Right lobe of liver (tissue), 6 donors: ENCODE data around the gene ROR2. TPM values are rescaled to one million over a fixed set of nuclear protein-coding genes. Genes with fewer than 3 reads are reported as not detected.

Experiments used
- ATAC-seq, 4 donors: fragments of 200-7000 bp; cut with Tn5 transposase; one replicate each; pipeline ENCODE4 v1.9.1; 2020; ENCODE audit warnings: mild to moderate bottlenecking in 4 of 4, moderate library complexity in 4 of 4
- DNase-seq, 3 donors: peaks; one replicate each; pipeline ENCODE4 v3.0.0-alpha.2; 2020
- H3K27ac ChIP-seq, 3 donors: fragments of 200-600 bp; one replicate each; pipeline ENCODE4 v1.8.0; 2022
- H3K27me3 ChIP-seq, 2 donors: fragments of 200-600 bp; one replicate each; pipeline ENCODE4 v1.8.0; 2022
- H3K36me3 ChIP-seq, 4 donors: fragments of 200-600 bp; sonication (generic) in 1 of 4; one replicate each; pipeline versions ENCODE4 v1.5.1 to v1.8.0; 2017 to 2022; ENCODE audit warnings: control low read depth in 1 of 4
- H3K4me1 ChIP-seq, 4 donors: fragments of 200-600 bp; sonication (generic) in 1 of 4; one replicate each; pipeline versions ENCODE4 v1.5.1 to v1.8.0; 2017 to 2022; ENCODE audit warnings: control low read depth in 1 of 4
- H3K4me3 ChIP-seq, 3 donors: fragments of 200-600 bp; one replicate each; pipeline ENCODE4 v1.8.0; 2022
- H3K9me3 ChIP-seq, 4 donors: fragments of 200-600 bp; sonication (generic) in 1 of 4; one replicate each; pipeline versions ENCODE4 v1.5.1 to v1.8.0; 2017 to 2022; ENCODE audit warnings: control low read depth in 1 of 4
- POLR2A ChIP-seq: fragments of 450-650 bp; IDR thresholded peaks from one replicate; pipeline ENCODE4 v1.6.1; 2017; ENCODE audit warnings: antibody characterized with exemption, mild to moderate bottlenecking
- WGBS: methylation state at CpG from one replicate; pipeline ENCODE4 v1.1.6; 2018; ENCODE audit warnings: low coverage, low lambda C conversion rate; ENCODE audit not compliant: insufficient coverage; ENCODE audit errors: missing lambda C conversion rate; 5-methylcytosine and 5-hydroxymethylcytosine counted together
- intact Hi-C, 2 donors: fragments of 100-400 bp; cut with DNase I; formaldehyde crosslinking; loops; one replicate each; pipeline versions ENCODE4 v1.11.2 to v1.14.1; 2022
- total RNA-seq, 6 experiments: library from RNA; depleted of rRNA in 2 of 6; stranded (reverse); fragments of >200 nt in 2 of 6; fragmentation: NEBNext Ultra II Directional in 3 of 6; extraction: Animal tissue kit (Norgen Biotek cat#: 25700) in 3 of 6; gene quantifications; one replicate each; pipeline versions ENCODE4 v1.1.0 to v1.2.4, GENCODE V29; 2016 to 2023
- TF ChIP-seq, protein P1 (sequence below), 4 donors: fragments of 200-600 bp in 3 of 4; fragments of 450-650 bp in 1 of 4; IDR thresholded peaks; one replicate each; pipeline versions ENCODE4 v1.5.1 to v1.8.0; 2016 to 2022; ENCODE audit warnings: antibody characterized with exemption in 4 of 4, mild to moderate bottlenecking in 2 of 4
- donor health status: DM: no; HTN: yes; CAD: no.
- donor health status: DM: no; HTN: no; CAD: no.
- donor health status: DM: no; HTN: no; CAD: no.
- donor health status: DM: no; HTN: yes; CAD: no.
- donor health status: DM: no; HTN: yes; CAD: no.

Gene ROR2
- total RNA-seq, 6 experiments from 2014 or later: 0.12 to 1.2 (median 0.49) TPM; not detected in 1

DNA sequence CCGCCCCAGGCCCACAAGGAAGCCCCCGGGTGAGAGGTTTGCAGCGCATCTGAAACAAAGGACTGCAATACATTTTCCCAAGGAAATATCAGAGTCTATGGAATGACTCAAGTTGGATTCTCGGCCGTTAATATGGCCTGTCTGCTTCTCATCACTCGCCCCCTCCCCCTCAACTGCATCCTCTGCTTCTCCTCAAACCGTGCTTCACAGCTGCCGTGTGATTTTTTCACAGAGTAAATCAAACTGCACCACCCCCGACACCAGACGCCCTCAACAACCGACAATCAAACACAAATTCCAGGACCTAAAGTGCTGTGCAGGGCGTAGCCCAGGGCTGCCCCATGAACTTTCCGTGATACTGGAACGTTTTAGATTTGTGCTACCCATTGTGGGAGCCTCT lies 176.9 kb downstream of the ROR2 start:
- 48% methylated on average over 11 of the region's 14 CpGs for WGBS
- no peaks in the 10 kb centered on the region for H3K36me3 ChIP-seq
- no peaks in the 10 kb centered on the region for H3K4me1 ChIP-seq
- no peak for ATAC-seq
- H3K27ac ChIP-seq: no peak overlapping the region
- H3K9me3 ChIP-seq: no peaks in the 10 kb centered on the region
- DNase-seq: no peak
- H3K4me3 ChIP-seq: no peak overlapping the region
- TF ChIP-seq, protein P1, sequence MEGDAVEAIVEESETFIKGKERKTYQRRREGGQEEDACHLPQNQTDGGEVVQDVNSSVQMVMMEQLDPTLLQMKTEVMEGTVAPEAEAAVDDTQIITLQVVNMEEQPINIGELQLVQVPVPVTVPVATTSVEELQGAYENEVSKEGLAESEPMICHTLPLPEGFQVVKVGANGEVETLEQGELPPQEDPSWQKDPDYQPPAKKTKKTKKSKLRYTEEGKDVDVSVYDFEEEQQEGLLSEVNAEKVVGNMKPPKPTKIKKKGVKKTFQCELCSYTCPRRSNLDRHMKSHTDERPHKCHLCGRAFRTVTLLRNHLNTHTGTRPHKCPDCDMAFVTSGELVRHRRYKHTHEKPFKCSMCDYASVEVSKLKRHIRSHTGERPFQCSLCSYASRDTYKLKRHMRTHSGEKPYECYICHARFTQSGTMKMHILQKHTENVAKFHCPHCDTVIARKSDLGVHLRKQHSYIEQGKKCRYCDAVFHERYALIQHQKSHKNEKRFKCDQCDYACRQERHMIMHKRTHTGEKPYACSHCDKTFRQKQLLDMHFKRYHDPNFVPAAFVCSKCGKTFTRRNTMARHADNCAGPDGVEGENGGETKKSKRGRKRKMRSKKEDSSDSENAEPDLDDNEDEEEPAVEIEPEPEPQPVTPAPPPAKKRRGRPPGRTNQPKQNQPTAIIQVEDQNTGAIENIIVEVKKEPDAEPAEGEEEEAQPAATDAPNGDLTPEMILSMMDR (IDR thresholded peaks at IDR 0.05): no peak
- no peak for TF ChIP-seq POLR2A
- H3K27me3 ChIP-seq: no peaks in the 10 kb centered on the region
- intact Hi-C loops: no loop called here

DNA sequence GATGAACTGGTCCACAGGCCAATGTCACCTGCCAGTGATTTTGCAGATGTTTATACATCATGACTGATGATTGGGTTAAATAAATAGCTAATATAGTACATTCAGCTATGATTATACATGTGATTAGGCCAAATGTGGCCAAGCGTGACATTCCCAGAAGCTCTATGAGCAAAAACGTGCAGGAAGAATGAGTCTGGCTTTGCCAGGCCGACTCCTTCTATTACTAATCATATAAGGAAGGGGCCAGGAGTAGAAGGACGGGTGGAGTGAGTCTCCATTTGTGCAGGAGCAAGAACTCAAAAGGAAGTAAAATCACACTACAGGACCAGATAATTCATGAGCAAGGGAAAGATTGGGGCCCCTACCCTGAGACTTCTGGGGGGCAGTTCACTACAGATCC lies 178.2 kb downstream of the ROR2 start:
- intact Hi-C loops: no loop called here
- Histone ChIP-seq H3K36me3 (no peaks in the 10 kb centered on the region), H3K4me1 (no peaks in the 10 kb centered on the region), H3K4me3 (no peak overlapping the region), H3K27me3 (no peaks in the 10 kb centered on the region), H3K27ac (no peak overlapping the region), H3K9me3 (no peaks in the 10 kb centered on the region)
- DNase-seq: no peak
- ATAC-seq: no peak
- 46% methylated on average over 4 of the region's 4 CpGs for WGBS
- no peak for TF ChIP-seq POLR2A
- TF ChIP-seq, protein P1 (IDR thresholded peaks at IDR 0.05): no peak

DNA sequence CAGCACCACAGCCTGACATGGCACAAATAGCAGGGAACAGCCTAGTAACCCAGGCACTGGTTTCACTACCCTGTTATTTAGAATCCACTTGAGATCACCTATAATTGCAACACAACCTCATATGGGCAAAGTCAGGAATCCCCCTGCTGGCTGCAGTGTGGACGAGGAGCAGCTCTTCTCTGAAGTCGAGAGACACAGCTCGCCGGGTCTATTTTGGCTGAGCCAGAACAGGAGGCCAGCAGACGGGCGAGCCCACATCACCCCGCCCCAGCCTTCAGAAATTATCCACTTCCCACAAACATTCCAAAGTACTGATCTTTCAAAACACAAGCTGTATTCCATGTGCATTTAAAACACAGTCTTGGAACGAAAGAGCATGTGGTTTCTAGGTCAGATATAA lies 179.0 kb downstream of the ROR2 start:
- WGBS: 29% methylated on average over 1 of the region's 8 CpGs
- no peak overlapping the region for H3K4me3 ChIP-seq
- no peak overlapping the region for H3K27ac ChIP-seq
- no peaks in the 10 kb centered on the region for H3K4me1 ChIP-seq
- DNase-seq (no peak), ATAC-seq (peak in 1 of 4 donors; percentile 22)
- H3K9me3 ChIP-seq: no peaks in the 10 kb centered on the region
- H3K36me3 ChIP-seq: no peaks in the 10 kb centered on the region
- TF ChIP-seq, protein P1 (IDR thresholded peaks at IDR 0.05): no peak
- no peak for TF ChIP-seq POLR2A
- intact Hi-C loops: no loop called here
- no peaks in the 10 kb centered on the region for H3K27me3 ChIP-seq

DNA sequence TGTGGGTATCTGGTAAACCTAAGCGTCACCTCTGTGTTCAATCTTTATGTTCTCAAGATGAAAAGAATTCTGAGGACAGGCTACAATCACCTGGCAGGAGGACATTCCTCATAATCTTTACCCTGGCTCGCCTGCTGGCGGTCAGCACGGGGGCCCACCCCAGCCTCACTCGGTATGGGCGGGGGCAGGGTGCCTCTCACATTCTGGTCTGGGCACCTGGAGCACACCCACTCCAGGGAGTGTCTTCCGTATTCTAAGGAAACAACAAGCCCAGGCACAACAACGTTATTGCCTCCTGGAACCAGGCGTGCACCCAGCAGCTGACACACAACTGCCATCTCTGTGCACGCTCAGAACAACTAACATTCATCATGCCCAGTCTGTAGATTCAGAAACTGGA lies 179.8 kb downstream of the ROR2 start:
- TF ChIP-seq, protein P1 (IDR thresholded peaks at IDR 0.05): no peak
- no peak for TF ChIP-seq POLR2A
- H3K27ac ChIP-seq: no peak overlapping the region
- ATAC-seq (no peak), DNase-seq (no peak)
- no peaks in the 10 kb centered on the region for H3K27me3 ChIP-seq
- intact Hi-C loops: no loop called here
- WGBS: 78% methylated on average over 3 of the region's 10 CpGs
- H3K36me3 ChIP-seq: no peaks in the 10 kb centered on the region
- H3K4me1 ChIP-seq: no peaks in the 10 kb centered on the region
- no peaks in the 10 kb centered on the region for H3K9me3 ChIP-seq
- no peak overlapping the region for H3K4me3 ChIP-seq
